ENCODE results near the gene ST6GALNAC3.
"Not testable (repeated sequence)": the region's sequence is repeated elsewhere in the genome, so short reads cannot be mapped to it uniquely, and the experiment has no call there.

The ST6GALNAC3 gene

DNA sequence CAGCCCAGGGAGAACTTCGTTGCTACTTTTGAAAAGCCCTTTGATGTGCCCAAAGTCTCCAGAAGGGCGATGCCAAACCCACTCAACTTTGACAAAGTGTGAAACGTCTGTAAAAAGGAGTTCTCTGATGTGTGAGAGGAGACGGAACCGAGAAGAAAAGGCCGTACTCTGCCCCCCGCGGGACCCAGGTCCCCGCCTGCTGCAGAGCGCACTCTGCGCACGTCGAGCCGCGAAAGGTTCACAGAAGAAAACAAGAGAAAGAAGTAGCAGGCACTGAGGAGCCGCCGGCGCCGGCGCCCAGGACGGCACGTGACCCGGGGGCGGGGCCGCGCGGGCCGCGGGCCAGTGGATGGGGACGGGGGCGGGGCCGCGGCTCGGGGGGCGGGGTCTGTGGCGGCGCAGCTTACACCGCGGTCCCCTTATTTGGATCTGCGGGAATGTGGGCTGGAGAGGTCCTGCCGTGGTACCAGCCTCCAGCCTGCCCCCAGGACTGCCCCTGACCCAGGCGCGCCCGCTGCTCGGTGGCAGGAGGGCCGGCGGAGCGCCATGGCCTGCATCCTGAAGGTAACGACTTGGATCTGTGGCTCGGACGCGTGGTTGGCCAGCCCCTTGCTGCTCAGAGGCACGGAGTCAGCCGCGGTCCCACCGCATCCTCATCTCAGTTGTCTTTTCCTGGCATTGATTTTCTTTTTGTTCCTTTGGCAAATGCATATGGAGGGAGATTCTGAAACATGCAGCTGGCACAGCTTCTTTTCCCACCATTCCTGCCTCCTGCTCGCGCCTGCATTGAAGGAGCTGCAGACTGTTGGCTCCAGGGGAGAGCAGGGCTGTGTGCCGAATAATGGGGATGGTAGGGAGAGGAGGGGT, at the start of gene ST6GALNAC3:
Gene ST6GALNAC3 (plus strand): TSS at position 426 of the 867 bp plus-strand sequence.
- DNase-seq: peak; percentile 80

DNA sequence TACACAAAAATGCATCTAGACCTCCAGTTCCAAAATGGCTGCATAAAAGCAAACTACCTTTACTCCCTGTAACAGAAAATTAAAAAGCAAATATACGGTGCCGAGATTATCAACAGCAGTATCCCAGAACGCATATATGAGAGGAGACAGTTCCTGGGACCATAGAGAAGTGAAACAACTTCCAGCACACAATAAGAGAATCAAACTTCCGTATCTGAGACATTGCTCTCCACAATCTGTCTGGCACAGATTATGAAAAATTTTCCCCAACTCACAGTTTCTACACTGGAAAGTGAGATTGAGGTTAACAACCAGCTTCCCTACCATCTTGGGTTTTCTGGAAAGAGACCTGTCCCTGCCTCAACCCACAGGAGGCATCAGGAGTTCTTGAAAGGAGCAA, 47.2 kb upstream of the ST6GALNAC3 start:
- no peak for DNase-seq

DNA sequence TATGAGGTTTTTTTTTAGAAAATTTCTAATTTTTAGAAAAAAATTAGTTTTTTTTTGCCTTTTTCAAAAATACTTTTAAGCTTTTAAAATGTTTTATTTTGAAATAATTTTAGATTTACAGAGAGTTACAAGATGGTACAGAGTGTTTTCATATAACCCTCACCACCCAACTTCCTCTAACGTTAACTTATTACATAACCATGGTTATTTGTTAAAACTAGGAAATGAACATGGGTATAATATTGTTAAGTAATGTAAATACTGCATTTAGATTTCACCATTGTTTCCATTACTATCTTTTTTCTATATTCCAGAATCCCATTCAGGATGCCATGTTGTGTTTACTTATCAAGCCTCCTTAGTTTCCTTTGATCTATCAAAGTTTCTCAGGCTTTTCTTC, 45.2 kb upstream of the ST6GALNAC3 start:
- no peak for DNase-seq

DNA sequence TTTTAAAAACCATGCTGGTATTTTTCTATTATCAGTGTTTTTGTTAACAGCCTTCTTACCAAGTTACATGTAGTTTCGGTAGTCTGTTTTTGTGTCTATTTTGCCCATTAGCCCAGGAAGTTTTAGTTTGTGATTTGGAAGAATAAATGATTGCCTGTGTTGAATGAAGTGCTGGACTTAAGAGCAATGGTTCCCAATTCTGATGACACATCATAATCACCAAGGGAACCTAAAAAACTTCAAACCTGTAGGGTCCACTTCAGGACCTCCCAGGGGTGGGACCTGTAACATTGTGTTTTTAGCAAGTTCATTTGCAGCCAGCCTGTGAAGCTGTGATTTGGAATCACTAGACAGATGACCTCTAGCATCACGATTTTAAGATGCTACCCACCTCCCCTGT, 43.0 kb upstream of the ST6GALNAC3 start:
- DNase-seq: no peak

DNA sequence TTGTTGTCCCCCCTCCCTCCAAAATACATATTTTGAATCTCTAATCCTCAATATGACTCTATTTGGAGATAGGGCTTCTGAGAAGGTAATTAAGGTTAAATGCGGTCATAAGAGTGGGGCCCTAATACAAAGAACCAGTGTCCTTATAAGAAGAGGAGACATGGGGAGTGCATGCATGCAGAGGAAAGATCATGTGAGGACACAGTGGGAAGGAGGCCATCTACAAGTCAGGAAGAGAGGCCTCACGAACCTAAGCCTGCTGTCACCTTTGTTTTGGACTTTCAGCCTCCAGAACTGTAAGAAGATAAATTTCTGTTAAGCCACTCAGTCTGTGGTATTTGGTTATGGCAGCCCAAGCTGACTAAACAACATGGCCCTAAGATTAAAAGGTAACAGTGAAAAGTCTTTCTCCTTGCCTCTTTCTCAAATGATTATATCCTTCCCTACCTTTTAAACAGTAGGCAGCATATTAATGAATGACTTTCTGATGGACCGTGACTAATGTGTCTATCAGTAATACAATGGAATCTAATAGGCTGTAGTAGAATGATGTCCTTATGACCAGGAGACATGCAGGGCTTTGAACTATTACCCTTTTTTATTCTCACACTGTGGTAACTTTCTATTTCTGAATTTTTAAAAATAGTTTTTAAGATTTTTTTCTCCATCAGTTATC, 40.6 kb upstream of the ST6GALNAC3 start:
- no peak for DNase-seq

DNA sequence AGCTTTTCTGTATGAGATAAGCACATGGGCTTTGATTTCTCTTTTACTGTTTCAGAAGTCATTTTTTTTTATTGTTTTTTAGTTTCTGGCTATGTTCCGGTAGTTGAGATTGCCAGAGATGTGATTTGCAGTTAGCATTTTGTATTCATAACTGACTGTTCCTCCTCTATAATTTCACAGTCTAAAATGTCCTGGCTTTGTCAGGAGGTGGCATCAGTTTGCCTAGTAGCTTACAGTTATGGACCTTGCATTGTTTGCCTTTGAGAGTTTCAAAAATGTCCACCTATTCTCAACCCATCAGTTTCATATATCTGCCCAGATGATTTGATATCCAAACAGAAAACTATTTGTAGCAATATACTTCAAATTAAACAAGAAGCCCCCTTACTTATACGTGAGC, 39.5 kb upstream of the ST6GALNAC3 start:
- DNase-seq: no peak

DNA sequence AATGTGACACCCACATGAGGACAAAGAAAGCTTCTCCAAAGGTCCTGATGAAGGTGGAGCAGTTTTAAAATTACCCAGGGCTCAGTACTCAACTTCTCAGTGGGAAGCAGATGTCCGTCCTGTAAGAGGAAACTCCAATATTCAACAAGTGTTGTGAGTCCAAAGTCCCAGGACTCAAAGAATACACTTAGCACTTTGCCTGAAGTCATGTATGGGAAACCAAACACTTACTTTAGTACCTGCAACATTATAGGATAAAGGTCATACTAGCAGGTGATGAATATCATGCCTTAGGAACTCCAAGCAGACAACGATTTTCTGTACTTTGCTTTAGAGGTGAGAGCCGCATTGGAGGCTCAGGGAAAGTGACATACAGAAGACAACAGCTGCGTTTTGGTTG, 37.2 kb upstream of the ST6GALNAC3 start:
- no peak for DNase-seq

DNA sequence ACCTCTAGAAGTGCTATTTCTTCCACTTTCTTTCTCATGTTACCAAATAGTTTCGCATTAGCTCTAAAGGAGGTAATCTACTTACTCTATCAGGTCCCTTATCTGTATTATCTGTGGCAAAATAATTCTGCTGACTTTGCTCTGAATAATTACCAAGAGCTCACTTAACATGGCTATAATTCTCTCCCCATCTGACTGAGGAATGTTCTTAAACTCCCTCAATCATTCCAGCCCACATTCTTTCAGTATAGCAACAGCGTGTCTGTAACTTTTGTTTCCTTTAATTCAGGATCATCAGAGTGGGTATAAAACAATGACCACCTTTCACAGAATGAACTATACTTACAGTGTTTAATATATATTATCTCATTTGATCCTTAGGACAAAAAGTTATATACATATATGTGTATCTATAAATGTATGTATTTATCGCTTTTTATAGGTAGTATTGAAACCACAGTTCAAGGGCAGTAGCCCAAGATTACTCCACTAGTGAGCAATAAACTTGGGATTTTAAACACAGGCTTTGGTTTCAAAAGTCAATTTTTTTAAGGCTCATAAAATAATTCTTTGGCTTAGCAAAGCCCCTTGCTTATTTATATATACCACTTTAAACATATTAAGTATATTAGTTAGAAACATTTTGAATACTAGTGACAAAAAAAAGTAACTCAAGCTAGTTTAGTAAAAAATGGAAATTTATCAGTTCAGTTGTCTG, 36.1 kb upstream of the ST6GALNAC3 start:
- DNase-seq: no peak

DNA sequence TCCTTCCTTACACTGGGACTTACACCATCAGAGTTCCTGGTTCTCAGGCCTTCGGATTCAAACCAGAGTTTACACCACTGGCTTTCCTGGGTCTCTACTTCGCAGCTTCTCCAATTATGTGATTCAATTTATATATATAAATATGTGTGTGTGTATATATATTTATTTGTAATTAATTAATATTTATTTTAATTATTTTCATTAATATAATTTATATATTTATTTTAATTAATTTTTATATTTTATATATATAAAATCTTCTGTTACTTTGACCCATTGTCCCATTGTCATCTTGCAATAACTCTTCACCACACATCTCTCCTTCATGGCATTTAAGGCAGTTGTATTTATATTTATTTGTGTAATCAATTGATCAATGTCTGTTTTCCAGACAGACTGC, 28.4 kb upstream of the ST6GALNAC3 start:
- no peak for DNase-seq

DNA sequence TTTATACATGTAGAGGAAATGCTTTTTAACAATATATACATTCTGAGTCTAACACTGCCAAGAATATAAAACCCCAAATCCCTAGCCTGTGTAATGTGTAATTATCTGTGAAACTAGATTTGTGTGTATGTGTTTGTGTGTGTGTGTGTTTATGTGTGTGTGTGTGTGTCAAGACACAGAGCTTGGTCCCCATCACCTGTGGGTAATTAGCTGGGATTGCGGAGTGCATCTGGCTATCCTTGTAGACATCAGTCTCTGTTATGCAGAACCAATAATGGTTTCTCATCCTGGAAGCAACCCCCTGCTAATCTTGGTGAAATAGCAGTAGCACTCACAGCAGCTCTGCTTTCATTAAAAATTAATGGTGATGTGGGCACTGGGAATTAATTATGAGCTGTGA, 26.3 kb upstream of the ST6GALNAC3 start:
- no peak for DNase-seq

DNA sequence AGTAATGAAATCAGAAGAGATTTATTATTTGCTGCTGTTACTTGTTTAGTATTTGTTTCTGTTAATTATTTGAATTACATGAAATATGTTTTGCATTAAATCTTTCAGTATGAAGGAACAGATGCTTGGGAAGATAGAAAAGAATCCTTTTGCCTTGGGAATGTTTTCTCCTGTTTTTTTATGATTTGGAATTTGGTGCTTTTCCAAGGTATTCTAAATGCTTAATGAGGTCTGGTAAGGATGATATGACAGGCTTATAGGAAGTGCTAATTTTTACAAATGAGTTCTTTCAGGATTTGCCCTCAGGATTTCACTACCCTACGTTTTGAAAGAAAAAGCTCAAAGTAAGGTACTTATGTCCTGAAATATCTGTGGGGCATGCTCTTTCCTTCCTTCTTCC, 25.6 kb upstream of the ST6GALNAC3 start:
- DNase-seq: no peak

DNA sequence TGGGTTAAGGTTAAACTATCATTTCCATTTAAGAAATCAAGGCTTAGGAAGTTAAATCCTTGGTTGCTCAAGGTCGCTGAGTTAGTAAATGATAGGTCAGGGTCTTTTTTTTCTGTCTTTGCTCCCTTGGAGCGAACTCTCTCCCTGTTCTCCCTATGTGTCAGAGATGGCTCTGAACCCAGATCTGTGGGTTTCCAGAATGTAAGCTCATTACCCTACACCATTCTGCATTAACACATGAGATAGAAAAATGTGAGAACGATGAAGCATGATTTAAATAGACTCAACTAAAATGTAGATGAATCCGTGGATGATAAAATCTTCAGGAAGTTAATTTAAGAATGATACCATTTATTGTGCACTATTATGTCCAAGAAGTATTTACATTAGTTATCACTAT, 25.0 kb upstream of the ST6GALNAC3 start:
- DNase-seq: no peak

DNA sequence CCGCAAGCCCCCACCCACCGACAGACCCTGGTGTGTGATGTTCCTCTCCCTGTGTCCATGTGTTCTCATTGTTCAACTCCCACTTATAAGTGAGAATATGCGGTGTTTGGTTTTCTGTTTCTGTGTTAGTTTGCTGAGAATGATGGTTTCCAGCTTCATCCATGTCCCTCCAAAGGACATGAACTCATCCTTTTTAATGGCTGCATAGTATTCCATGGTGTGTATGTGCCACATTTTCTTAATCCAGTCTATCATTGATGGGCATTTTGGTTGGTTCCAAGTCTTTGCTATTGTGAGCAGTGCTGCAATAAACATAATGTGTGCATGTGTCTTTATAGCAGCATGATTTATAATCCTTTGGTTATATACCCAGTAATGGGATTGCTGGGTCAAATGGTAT, 24.5 kb upstream of the ST6GALNAC3 start:
- DNase-seq: not testable (repeated sequence)

DNA sequence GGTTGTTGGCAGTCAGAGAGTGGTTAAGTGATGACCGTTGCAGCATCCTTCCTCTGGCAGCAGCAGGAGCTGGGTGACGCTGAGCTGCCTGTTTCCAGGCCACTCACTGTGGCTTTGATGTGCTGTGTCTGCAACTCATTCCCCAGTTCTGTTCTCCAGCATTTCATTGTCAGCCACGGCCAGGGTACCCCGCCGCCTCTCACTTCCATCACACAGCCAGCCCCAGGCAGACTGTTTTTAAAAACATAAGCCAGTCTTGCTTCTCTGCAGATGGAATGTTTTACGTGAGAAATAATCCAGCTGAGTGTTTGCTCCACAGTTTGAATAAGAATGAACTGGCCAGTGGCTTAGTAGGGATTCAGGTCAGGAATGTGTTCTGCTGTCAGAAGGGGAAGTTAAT, 21.5 kb upstream of the ST6GALNAC3 start:
- DNase-seq: peak; percentile 3

DNA sequence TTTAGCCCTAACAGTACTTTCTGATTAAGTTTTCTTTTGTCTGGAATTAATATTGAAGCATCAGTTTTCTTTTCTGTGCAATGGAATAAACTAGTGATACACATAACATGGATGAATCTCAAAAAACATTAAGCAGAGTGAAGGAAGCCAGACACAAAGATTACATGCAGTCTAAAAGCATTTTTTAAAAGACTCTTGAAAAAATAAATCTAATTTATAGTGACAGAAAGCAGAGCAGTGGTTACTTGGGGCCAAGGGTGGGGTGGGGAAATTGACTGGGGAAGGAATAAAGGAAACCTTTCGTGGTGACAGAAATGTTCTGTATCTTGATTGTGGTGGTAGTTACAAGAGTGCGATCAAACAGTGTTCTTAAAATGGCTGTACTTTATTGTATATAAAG, 20.2 kb upstream of the ST6GALNAC3 start:
- no peak for DNase-seq

DNA sequence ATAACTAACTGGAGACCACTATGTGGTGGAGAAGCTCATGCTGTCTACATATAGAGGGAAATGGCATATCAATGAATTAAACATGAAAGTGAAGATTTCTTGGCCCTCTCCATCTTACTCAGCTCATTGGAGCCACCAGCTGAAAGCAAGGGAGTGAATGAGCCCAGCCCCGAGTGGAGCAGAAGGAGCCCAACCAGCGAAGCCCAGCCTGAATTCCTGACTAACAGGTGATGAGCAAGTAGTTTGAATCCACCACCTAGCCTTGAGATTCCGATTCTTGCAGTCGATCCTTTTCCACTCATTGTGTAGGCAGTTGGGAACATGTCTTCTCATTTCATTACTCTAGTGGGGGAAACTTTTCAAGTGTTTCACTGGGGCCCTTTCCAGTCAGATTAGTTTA, 18.6 kb upstream of the ST6GALNAC3 start:
- no peak for DNase-seq

DNA sequence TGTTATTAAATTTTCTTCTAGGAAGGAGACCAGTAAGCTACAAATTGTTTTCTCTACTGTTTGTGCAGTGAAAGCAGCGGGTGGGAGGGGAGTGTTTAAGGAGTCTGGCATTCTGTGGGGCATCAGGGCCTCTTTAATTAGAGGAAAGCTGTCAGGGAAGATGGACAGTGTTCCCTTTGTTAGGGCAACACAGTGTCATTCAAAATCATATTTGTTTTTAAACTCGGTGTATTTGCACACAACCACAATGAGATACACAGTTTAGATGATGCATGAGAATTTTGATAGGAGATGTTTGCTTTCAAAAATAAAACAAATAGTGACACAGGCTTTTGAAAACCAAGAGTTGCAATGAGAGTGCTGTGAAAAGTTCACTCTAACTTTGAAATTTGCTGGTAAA, 15.1 kb upstream of the ST6GALNAC3 start:
- DNase-seq: no peak

DNA sequence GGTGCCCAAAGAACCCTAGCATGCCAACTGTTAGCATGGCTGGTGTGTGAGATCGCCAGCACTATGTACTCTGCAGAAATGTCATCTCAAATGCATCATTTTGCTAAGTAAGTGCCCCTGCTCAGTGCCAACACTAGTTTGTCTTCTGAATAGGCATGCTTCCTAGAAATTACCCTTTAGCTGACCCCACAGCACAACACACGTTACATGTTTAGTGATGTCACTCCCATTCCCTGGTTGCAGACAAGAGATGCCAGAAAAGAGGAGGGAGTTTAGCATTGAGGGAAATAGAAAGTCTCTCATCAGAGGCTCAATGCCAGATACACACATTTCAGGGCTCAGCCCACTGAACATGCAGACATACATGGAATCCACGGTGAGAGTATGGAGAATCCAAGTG, 9.3 kb upstream of the ST6GALNAC3 start:
- no peak for DNase-seq

DNA sequence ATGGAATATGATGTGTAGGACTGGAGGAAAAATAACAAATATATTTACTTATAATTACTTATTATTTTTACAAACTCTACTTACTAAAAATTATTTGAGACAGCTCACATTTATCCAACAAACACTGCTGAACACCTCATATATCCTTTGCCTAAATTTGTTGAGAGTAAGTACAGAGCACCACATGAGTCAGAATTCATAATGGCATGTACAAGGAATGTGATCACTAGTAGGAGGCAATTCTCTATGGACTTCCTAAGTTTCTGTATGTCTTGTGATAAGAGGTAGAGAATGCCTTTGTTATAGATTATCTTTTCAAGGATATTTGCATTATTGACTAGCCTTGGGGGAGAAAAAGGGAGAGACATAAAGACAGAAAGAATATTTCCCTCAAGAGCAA, 8.2 kb upstream of the ST6GALNAC3 start:
- DNase-seq: no peak

DNA sequence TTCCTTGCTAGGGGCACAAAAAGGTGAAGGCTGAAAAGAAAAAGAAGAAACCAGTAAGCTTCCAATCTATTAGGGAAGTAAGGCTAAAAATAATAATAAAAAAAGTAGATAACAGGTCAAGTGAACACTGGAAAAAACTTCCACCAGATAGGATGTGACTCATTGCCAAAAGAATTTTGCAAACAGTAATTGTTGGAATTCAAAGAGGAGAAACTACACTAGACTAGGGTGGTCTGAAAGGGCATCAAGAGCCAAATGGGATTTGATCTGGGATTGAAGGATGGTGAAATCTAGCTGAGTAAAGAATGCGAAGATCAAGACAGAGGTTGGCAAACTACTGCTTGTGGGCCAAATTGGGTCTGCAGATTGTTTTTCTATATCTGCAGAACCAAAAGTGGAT, 6.0 kb upstream of the ST6GALNAC3 start:
- no peak for DNase-seq

DNA sequence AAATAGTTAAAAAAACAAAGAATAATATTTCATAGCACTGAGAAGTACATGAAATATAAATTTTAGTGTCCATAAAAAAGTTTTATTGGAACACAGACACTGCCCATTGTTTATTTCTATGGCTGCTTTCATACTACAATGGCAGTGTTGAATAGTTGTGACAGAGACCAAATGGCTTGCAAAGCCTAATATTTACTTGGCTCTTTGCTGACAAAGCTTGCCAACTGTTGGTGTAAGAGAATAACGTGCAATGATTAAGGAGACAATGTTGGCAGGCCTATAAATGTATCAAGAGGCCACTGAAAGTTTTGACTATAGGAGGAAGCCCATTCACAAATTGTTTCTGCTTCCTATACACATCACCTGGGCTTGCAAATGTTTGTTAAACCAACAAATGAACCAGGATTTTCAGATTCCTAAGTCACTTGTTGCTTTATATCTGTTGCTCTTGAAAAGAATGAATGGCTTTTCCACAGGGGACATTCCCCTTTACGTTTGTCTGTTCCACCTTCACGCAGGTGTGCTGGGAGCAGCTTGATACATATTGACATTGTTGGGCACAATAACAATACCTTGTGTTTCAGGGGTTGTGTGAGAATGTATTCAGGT, 5.5 kb upstream of the ST6GALNAC3 start:
- no peak for DNase-seq

DNA sequence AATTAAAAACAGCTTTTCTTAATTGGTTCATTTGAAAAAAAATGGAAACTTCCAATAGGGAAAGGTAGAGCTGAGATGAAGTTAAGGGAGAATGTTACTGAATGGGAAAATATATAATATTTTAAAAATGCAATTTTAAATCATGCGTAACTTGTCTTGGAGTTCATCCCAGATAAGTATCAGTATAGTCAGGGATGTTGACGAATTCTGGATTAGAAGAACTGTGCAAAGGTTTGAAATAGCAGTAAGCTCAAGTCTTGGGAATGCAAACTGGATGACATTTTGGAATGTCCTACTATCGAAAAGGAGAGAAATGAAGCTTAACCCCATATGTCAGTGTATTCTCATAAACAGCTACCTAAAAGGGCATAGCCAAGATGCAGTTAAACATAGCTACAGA, 4.0 kb upstream of the ST6GALNAC3 start:
- DNase-seq: no peak

DNA sequence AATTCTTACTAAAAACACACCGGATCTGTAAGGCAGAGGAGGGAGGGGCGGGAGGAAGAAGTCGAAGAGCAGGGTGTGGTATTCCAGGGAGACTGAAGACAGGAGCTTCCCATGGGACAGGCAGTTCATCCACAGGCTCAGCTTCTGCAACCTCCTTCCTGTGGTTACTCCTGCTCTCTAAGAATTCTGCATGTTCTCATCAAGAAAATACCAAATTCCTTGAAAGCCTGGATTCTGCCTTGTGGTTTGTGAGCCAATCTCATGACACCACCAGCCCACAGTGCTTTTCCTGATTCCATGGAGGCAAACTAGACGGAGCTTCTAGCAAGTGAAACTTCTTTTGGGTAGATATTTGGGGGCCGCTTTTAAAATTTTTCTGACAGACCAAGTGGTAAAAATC, 1.1 kb upstream of the ST6GALNAC3 start:
- DNase-seq: no peak

DNA sequence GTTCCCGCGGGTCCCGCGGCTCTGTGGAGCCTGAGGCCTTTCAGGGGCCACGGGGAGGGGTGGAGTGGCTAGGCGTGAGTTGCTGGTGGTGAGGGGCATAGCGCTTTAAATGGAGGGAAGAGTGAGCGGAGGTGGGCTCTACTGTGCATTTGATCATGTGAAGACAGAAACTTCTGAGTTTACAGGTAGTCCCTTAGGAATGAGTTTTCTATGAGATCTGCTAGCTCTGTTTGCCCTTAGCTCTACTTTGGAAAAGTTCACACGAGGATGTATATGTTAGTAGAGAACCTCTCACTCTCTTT, 593 bp downstream of the ST6GALNAC3 start:
- DNase-seq: no peak
